Cardiac atrium fibroblast (primary cell): ENCODE measurements around the gene GPR82. TPM values are rescaled to one million over a fixed set of nuclear protein-coding genes. Genes with fewer than 3 reads are reported as not detected.

ENCODE experiments used
- total RNA-seq: library from RNA; depleted of rRNA; stranded (reverse); fragments of >200 nt; gene quantifications from 2 replicates; pipeline ENCODE4 v1.2.3, GENCODE V29; 2015

GPR82 gene
- not detected in 2 replicates for total RNA-seq

DNA sequence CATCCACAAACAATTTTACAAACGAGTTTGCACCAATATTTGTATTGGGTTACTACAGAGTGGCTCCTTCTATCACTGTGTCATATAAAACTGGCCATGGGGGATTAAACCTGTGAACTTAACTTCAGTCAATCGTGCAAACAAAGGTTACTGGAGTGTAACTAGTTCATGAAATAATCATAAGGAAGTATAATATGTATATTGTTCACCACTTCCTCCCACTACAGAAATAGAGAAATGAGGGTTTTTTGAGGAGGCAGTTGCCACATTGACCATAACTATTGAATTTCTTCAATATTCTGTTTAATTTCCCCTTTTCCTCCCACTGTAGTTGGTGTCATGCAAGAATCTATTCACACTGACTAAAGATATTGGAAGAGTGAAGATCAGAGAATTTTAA is at the start of gene GPR82:
GPR82 (plus strand) TSS at position 356 of the 400 bp plus-strand sequence. CDS start 2,846 bp downstream, outside the sequence.

GRCh38 chrX:41688835-41689234 is 35.1 kb upstream of the GPR82 start, which contains the start of gene GPR34:
Gene GPR34 (plus strand): TSS chrX:41688973. CDS start chrX:41695634, 6,661 bp downstream.

Other genes starting within 250 kb of the GPR82 start
- not detected in 2 replicates for gene GPR34, start 35.2 kb upstream of the GPR82 start, total RNA-seq
- gene CASK, start 199.4 kb downstream of the GPR82 start, total RNA-seq, result 22.6 and 25.1 TPM in 2 replicates